Measurements from ENCODE around the gene CSH2. TPM values are rescaled to one million over a fixed set of nuclear protein-coding genes. Genes with fewer than 3 reads are reported as not detected.
"Not testable (repeated sequence)": the region's sequence is repeated elsewhere in the genome, so short reads cannot be mapped to it uniquely, and the experiment has no call there.

Gene CSH2
- total RNA-seq, 2 donors from 2014 or later: not detected

DNA sequence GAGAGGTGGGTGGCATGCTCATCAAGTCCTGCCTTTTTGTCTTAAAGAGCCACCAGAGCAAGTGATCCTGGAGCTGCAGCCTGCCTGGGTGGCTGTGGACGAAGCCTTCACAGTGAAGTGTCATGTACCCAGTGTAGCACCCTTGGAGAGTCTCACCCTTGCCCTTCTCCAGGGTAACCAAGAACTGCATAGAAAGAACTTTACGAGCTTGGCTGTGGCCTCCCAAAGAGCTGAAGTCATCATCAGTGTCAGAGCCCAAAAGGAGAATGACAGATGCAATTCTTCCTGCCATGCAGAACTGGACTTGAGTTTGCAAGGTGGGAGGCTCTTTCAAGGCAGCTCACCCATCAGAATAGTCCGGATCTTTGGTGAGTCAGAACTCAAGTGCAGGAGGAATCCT, 14.2 kb downstream of the CSH2 start:
- no peaks in the 10 kb centered on the region for H3K9me3 ChIP-seq
- no peak overlapping the region for H3K27ac ChIP-seq
- TF ChIP-seq, protein P1, sequence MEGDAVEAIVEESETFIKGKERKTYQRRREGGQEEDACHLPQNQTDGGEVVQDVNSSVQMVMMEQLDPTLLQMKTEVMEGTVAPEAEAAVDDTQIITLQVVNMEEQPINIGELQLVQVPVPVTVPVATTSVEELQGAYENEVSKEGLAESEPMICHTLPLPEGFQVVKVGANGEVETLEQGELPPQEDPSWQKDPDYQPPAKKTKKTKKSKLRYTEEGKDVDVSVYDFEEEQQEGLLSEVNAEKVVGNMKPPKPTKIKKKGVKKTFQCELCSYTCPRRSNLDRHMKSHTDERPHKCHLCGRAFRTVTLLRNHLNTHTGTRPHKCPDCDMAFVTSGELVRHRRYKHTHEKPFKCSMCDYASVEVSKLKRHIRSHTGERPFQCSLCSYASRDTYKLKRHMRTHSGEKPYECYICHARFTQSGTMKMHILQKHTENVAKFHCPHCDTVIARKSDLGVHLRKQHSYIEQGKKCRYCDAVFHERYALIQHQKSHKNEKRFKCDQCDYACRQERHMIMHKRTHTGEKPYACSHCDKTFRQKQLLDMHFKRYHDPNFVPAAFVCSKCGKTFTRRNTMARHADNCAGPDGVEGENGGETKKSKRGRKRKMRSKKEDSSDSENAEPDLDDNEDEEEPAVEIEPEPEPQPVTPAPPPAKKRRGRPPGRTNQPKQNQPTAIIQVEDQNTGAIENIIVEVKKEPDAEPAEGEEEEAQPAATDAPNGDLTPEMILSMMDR (IDR thresholded peaks at IDR 0.05): no peak
- H3K27me3 ChIP-seq: no peaks in the 10 kb centered on the region
- no peaks in the 10 kb centered on the region for H3K4me1 ChIP-seq
- no peak overlapping the region for H3K4me3 ChIP-seq
- H3K36me3 ChIP-seq: no peaks in the 10 kb centered on the region
- no peak for DNase-seq (ENCODE audit: low spot score)

DNA sequence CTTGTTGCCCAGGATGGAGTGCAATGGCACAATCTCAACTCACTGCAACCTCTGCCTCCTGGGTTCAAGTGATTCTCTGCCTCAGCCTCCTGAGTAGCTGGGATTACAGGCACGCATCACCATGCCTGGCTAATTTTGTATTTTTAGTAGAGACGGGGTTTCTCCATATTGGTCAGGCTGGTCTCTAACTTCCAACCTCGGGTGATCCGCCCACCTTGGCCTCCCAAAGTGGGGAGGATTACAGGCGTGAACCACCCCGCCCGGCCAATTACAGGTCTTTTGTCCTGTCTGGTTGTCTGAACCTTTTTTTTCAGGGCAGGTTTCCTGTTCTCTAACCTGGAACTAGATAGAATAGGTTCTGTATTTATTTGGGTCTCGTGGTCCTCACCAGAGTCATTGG, 17.1 kb downstream of the CSH2 start:
- not testable (repeated sequence) for H3K27me3 ChIP-seq; H3K36me3 ChIP-seq; H3K4me1 ChIP-seq; DNase-seq (ENCODE audit: low spot score); H3K9me3 ChIP-seq; H3K27ac ChIP-seq; H3K4me3 ChIP-seq

DNA sequence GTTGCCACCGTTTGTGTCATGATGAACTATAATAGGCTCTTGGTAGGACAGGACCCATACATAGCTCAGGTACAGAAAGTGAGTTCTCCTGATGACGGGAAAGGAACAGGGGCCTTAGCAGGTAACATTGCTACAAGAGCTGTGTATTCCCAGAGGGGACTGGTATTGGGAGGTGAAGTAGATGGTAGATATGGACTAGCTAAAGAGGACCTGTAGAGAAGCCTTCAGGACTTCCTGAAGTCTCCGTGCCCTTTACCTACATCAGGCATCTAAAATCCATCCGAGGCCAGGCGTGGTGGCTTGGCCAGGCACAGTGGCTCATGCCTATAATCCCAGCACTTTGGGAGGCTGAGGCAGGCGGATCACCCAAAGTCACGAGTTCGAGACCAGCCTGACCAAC, 18.3 kb downstream of the CSH2 start:
- TF ChIP-seq, protein P1 (IDR thresholded peaks at IDR 0.05): no peak
- H3K27ac ChIP-seq: no peak overlapping the region
- no peaks in the 10 kb centered on the region for H3K9me3 ChIP-seq
- no peak overlapping the region for H3K4me3 ChIP-seq
- no peak for DNase-seq (ENCODE audit: low spot score)
- H3K27me3 ChIP-seq: no peaks in the 10 kb centered on the region
- no peaks in the 10 kb centered on the region for H3K36me3 ChIP-seq
- H3K4me1 ChIP-seq: no peaks in the 10 kb centered on the region

DNA sequence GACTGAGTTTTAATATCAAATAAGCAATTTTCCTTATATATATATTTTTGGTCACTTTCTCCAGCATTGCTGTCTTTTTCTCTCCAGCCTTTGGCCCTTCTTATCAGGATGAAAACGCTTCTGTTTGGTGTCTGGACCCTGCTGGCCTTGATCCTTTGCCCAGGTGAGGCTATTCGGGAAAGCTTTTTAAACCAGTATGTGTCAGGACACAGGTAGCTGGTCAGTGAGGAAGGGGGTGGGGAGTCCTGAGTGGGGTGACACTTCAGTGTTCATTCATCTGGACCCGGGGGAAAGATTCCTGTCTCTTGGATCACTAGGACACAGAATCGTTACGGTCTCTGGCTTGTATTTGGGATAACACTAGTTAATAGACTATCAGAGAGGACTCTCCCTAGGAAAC, 18.8 kb downstream of the CSH2 start:
- Histone ChIP-seq H3K4me3 (no peak overlapping the region), H3K27me3 (no peaks in the 10 kb centered on the region), H3K36me3 (no peaks in the 10 kb centered on the region), H3K9me3 (no peaks in the 10 kb centered on the region), H3K27ac (no peak overlapping the region), H3K4me1 (no peaks in the 10 kb centered on the region)
- no peak for DNase-seq (ENCODE audit: low spot score)
- TF ChIP-seq, protein P1 (IDR thresholded peaks at IDR 0.05): no peak

DNA sequence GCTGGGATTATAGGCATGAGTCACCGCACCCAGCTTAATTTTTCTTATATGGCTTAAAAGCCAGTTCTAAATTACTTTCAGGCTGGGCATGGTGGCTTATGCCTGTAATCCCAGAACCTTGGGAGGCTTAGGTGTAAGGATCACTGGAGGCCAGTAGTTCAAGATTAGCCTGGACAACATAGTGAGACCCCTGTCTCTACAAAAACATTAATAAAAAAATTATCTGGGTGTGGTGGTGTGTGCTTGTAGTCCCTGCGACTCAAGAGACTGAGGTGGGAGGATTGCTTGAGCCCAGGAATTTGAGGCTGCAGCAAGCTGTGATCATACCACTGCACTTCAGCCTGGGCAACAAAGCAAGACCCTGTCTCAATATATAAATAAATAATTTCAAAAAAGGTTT, 20.2 kb downstream of the CSH2 start:
- peaks cover 0 to 4% of the 10 kb centered on the region in 2 donors for H3K4me1 ChIP-seq
- H3K9me3 ChIP-seq: no peaks in the 10 kb centered on the region
- DNase-seq (ENCODE audit: low spot score): no peak
- no peaks in the 10 kb centered on the region for H3K36me3 ChIP-seq
- no peak overlapping the region for H3K4me3 ChIP-seq
- no peak overlapping the region for H3K27ac ChIP-seq
- TF ChIP-seq, protein P1 (IDR thresholded peaks at IDR 0.05): no peak
- no peaks in the 10 kb centered on the region for H3K27me3 ChIP-seq

- no peak overlapping the region for H3K4me3 ChIP-seq
- TF ChIP-seq, protein P1 (IDR thresholded peaks at IDR 0.05): no peak
Measured at GRCh38 chr17:63850401-63850800, 23.1 kb downstream of the CSH2 start.

More at GRCh38 chr17:63850401-63850800, 23.1 kb downstream of the CSH2 start:
- no peaks in the 10 kb centered on the region for H3K27me3 ChIP-seq
- no peak overlapping the region for H3K27ac ChIP-seq
- H3K36me3 ChIP-seq: no peaks in the 10 kb centered on the region
- H3K9me3 ChIP-seq: no peaks in the 10 kb centered on the region
- no peak for DNase-seq (ENCODE audit: low spot score)
- H3K4me1 ChIP-seq: peaks cover 0 to 4% of the 10 kb centered on the region in 2 donors

Measured in right atrium auricular region (tissue), 2 donors.